SIG-M5 treated with dmso at 0.1 percent for 504 hours (cell line): ENCODE data around the gene KMO.

Source experiments
- DNase-seq: peaks from one replicate; lab custom pipeline; 2025; ENCODE audit not compliant: unreplicated experiment; lab: John Stamatoyannopoulos, UW

The KMO gene

GRCh38 chr1:241645199-241645598, 113.0 kb downstream of the KMO start:
- DNase-seq, result no peak
